ENCODE results near the gene DPRX.
"Not testable (repeated sequence)": the region's sequence is repeated elsewhere in the genome, so short reads cannot be mapped to it uniquely, and the experiment has no call there.

Gene DPRX

GRCh38 chr19:53647350-53647749 is 15.6 kb downstream of the DPRX start:
- DNase-seq: no peak

- no peak for DNase-seq
Measured at GRCh38 chr19:53647792-53648191, 16.0 kb downstream of the DPRX start.

GRCh38 chr19:53649746-53650593 is 18.2 kb downstream of the DPRX start:
- no peak for DNase-seq

GRCh38 chr19:53652476-53652875 is 20.7 kb downstream of the DPRX start:
- DNase-seq: no peak

GRCh38 chr19:53655042-53655665 is 23.4 kb downstream of the DPRX start:
- DNase-seq: no peak

GRCh38 chr19:53657330-53657729 is 25.5 kb downstream of the DPRX start:
- no peak for DNase-seq

GRCh38 chr19:53657778-53658177 is 26.0 kb downstream of the DPRX start:
- DNase-seq: no peak

- DNase-seq: no peak
Measured at GRCh38 chr19:53659292-53659691, 27.5 kb downstream of the DPRX start.

- DNase-seq: no peak
Measured at GRCh38 chr19:53660584-53660983, 28.8 kb downstream of the DPRX start.

GRCh38 chr19:53662209-53662608 is 30.4 kb downstream of the DPRX start:
- no peak for DNase-seq

- no peak for DNase-seq
Measured at GRCh38 chr19:53664152-53664551, 32.4 kb downstream of the DPRX start.

- DNase-seq: no peak
Measured at GRCh38 chr19:53664760-53665159, 33.0 kb downstream of the DPRX start.

GRCh38 chr19:53666331-53666730 is 34.5 kb downstream of the DPRX start:
- DNase-seq: not testable (repeated sequence)

- DNase-seq: not testable (repeated sequence)
Measured at GRCh38 chr19:53668804-53669203, 37.0 kb downstream of the DPRX start.

GRCh38 chr19:53670345-53670744 is 38.5 kb downstream of the DPRX start:
- no peak for DNase-seq

- no peak for DNase-seq
Measured at GRCh38 chr19:53671663-53672062, 39.9 kb downstream of the DPRX start.

Data from CD4-positive, alpha-beta T cell treated with Interleukin-4 for 1 hour (primary cell).